Measurements from ENCODE around the gene PTPN7. TPM values are rescaled to one million over a fixed set of nuclear protein-coding genes. Genes with fewer than 3 reads are reported as not detected.
"Not testable (repeated sequence)": the region's sequence is repeated elsewhere in the genome, so short reads cannot be mapped to it uniquely, and the experiment has no call there.

Gene PTPN7
- total RNA-seq, 1 experiment from 2014 or later = 0.33 TPM

DNA sequence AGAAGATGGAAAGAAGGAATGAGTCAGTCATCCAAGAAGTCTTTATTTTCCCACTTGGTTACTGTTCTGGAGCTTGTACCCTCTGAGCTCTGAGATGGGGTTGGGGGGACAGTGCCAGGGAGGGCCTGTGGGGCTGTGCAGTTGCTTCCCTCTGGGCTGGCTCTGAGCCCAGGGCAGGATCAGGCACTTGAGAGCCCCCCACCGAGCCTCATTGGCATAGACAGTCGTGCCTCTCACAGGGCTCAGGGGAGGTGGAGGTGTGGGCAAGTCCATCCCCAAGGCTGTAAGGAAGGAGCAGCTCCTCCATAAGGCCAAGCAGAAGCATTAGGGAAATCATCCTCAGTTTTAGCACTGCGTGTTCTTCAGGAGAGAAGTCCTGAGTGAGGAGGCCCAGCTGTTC is 13.4 kb downstream of the PTPN7 start:
- Histone ChIP-seq H3K27me3 (ENCODE audit: control insufficient read depth, insufficient read depth, low read length) (no peaks in the 10 kb centered on the region), H3K36me3 (ENCODE audit: control insufficient read depth, insufficient read depth, low read length) (peaks cover 2% of the 10 kb centered on the region; the same call in 1 of the 2 replicates), H3K27ac (ENCODE audit: low read length) (no peak overlapping the region), H3K4me3 (ENCODE audit: low read depth in 2 of 2, low read length in 2 of 2) (no peak overlapping the region), H3K4me1 (ENCODE audit: control insufficient read depth, insufficient read depth, low read length) (peaks cover 15% of the 10 kb centered on the region), H3K9me3 (ENCODE audit: control insufficient read depth, insufficient read depth, low read depth, low read length) (no peaks in the 10 kb centered on the region)
- ChIA-PET CTCF (no interaction called here), POLR2A (interaction anchor here (0.6 kb wide), 1 partner anchor 94 kb away, joined by 6 read pairs; no protein-coding TSS in a partner anchor)
- in situ Hi-C loops (cut with HindIII; ENCODE audit: low pct_unique_long_range_greater_than_20kb, low sequenced_read_pairs) = no loop called here
- ATAC-seq (no peak), DNase-seq (ENCODE audit: low read depth, low spot score) (no peak)
- no TSS peak for BruUV-seq (replicated peaks)
- intact Hi-C loops (cut with micrococcal nuclease; ENCODE audit: unreplicated experiment) = no loop called here
- TF ChIP-seq CTCF (IDR thresholded peaks at IDR 0.05) = no peak
- TF ChIP-seq POLR2AphosphoS5 (IDR thresholded peaks at IDR 0.05; ENCODE audit: low read depth, low read length) = no peak
- no peak for TF ChIP-seq SIN3A (IDR thresholded peaks at IDR 0.05; ENCODE audit: borderline replicate concordance, insufficient read depth, low read depth, low read length)
- TF ChIP-seq, protein P1, sequence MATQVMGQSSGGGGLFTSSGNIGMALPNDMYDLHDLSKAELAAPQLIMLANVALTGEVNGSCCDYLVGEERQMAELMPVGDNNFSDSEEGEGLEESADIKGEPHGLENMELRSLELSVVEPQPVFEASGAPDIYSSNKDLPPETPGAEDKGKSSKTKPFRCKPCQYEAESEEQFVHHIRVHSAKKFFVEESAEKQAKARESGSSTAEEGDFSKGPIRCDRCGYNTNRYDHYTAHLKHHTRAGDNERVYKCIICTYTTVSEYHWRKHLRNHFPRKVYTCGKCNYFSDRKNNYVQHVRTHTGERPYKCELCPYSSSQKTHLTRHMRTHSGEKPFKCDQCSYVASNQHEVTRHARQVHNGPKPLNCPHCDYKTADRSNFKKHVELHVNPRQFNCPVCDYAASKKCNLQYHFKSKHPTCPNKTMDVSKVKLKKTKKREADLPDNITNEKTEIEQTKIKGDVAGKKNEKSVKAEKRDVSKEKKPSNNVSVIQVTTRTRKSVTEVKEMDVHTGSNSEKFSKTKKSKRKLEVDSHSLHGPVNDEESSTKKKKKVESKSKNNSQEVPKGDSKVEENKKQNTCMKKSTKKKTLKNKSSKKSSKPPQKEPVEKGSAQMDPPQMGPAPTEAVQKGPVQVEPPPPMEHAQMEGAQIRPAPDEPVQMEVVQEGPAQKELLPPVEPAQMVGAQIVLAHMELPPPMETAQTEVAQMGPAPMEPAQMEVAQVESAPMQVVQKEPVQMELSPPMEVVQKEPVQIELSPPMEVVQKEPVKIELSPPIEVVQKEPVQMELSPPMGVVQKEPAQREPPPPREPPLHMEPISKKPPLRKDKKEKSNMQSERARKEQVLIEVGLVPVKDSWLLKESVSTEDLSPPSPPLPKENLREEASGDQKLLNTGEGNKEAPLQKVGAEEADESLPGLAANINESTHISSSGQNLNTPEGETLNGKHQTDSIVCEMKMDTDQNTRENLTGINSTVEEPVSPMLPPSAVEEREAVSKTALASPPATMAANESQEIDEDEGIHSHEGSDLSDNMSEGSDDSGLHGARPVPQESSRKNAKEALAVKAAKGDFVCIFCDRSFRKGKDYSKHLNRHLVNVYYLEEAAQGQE (IDR thresholded peaks at IDR 0.05; ENCODE audit: insufficient read depth in 1 of 2, low read depth in 2 of 2, low read length in 1 of 2) = no peak
- no peak for TF ChIP-seq TCF7L2 (IDR thresholded peaks at IDR 0.05; ENCODE audit: low read depth, low read length)

DNA sequence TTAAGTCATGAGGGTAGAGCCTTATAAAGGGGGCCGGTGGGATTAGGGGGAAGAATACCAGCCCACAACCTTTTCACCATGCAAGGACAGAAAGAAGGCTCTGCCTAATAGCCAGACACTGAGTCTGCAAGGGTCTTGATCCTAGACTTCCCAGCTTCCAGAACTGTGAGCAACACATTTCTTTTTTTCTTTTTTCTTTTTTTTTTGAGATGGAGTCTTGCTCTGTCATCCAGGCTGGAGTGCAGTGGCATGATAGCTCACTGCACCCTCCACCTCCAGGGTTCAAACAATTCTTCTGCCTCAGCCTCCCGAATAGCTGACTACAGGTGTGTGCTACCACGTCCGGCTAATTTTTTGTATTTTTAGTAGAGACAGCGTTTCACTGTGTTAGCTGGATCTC is 14.1 kb downstream of the PTPN7 start:
- Histone ChIP-seq H3K27me3 (ENCODE audit: control insufficient read depth, insufficient read depth, low read length) (no peaks in the 10 kb centered on the region), H3K9me3 (ENCODE audit: control insufficient read depth, insufficient read depth, low read depth, low read length) (no peaks in the 10 kb centered on the region), H3K4me1 (ENCODE audit: control insufficient read depth, insufficient read depth, low read length) (peaks cover 15% of the 10 kb centered on the region), H3K36me3 (ENCODE audit: control insufficient read depth, insufficient read depth, low read length) (peaks cover 2% of the 10 kb centered on the region; the same call in 1 of the 2 replicates), H3K4me3 (ENCODE audit: low read depth in 2 of 2, low read length in 2 of 2) (no peak overlapping the region), H3K27ac (ENCODE audit: low read length) (no peak overlapping the region)
- POLR2A ChIA-PET = no interaction called here
- intact Hi-C loops (cut with micrococcal nuclease; ENCODE audit: unreplicated experiment) (no loop called here), in situ Hi-C loops (cut with HindIII; ENCODE audit: low pct_unique_long_range_greater_than_20kb, low sequenced_read_pairs) (no loop called here)
- ATAC-seq (no peak), DNase-seq (ENCODE audit: low read depth, low spot score) (no peak)
- BruUV-seq (replicated peaks) = no TSS peak
- CTCF ChIA-PET = no interaction called here
- TF ChIP-seq, protein P1 (IDR thresholded peaks at IDR 0.05; ENCODE audit: insufficient read depth in 1 of 2, low read depth in 2 of 2, low read length in 1 of 2) = no peak
- no peak for TF ChIP-seq POLR2AphosphoS5 (IDR thresholded peaks at IDR 0.05; ENCODE audit: low read depth, low read length)
- TF ChIP-seq SIN3A (IDR thresholded peaks at IDR 0.05; ENCODE audit: borderline replicate concordance, insufficient read depth, low read depth, low read length) = no peak
- TF ChIP-seq CTCF (IDR thresholded peaks at IDR 0.05) = no peak
- TF ChIP-seq TCF7L2 (IDR thresholded peaks at IDR 0.05; ENCODE audit: low read depth, low read length) = no peak

DNA sequence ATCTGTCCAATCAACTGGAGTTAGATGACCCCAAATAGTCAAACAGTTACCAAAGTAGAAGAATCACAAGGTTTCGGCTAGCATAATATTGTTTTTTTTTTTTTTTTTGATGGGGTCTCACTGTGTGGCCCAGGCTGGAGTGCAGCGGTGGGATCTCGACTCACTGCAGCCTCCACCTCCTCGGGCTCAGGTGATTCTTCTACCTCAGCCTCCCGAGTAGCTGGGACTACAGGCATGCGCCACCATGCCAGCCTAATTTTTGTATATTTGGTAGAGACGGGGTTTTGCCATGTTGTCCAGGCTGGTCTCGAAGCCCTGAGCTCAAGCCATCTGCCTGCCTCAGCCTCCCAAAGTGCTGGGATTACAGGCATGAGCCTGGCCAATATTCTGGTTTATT is 14.7 kb downstream of the PTPN7 start:
- H3K27ac ChIP-seq (ENCODE audit: low read length); intact Hi-C loops (cut with micrococcal nuclease; ENCODE audit: unreplicated experiment); BruUV-seq (replicated peaks); DNase-seq (ENCODE audit: low read depth, low spot score); H3K9me3 ChIP-seq (ENCODE audit: control insufficient read depth, insufficient read depth, low read depth, low read length); H3K4me3 ChIP-seq (ENCODE audit: low read depth in 2 of 2, low read length in 2 of 2); CTCF ChIA-PET; ATAC-seq; H3K27me3 ChIP-seq (ENCODE audit: control insufficient read depth, insufficient read depth, low read length); H3K36me3 ChIP-seq (ENCODE audit: control insufficient read depth, insufficient read depth, low read length); in situ Hi-C loops (cut with HindIII; ENCODE audit: low pct_unique_long_range_greater_than_20kb, low sequenced_read_pairs); POLR2A ChIA-PET: not testable (repeated sequence)
- H3K4me1 ChIP-seq (ENCODE audit: control insufficient read depth, insufficient read depth, low read length) = peaks cover 15% of the 10 kb centered on the region

All from Panc1 (cell line).